CD4-positive, alpha-beta memory T cell (primary cell): ENCODE measurements around the gene SUGCT. TPM values are rescaled to one million over a fixed set of nuclear protein-coding genes. Genes with fewer than 3 reads are reported as not detected.

ENCODE experiments used
- CTCF ChIA-PET: fragments of 350-600 bp; sonication (Branson Sonifier 250); formaldehyde crosslinking; loops from one replicate; lab custom pipeline; 2021; ENCODE audit warnings: inconsistent platforms; ENCODE audit not compliant: partially characterized antibody; lab: Charles Lee
- POLR2A ChIA-PET: fragments of 350-600 bp; sonication (Branson Sonifier 250); formaldehyde crosslinking; loops from one replicate; lab custom pipeline; 2021; ENCODE audit not compliant: partially characterized antibody; lab: Charles Lee
- DNase-seq, 5 donors: peaks; one replicate each; pipeline versions ENCODE4 v3.0.0 to v3.0.0-alpha.2; 2020 to 2022; ENCODE audit warnings: mixed read lengths in 1 of 5
- H3K27ac ChIP-seq: one replicate; pipeline ENCODE4 v1.7.0; 2013; ENCODE audit warnings: low read depth, low read length
- H3K27me3 ChIP-seq: 2 replicates; pipeline ENCODE4 v1.7.0; 2013; ENCODE audit warnings: mild to moderate bottlenecking, low read length, moderate library complexity; ENCODE audit not compliant: insufficient read depth
- H3K36me3 ChIP-seq: 2 replicates; pipeline ENCODE4 v1.7.0; 2013; ENCODE audit warnings: mild to moderate bottlenecking, low read length, moderate library complexity; ENCODE audit not compliant: insufficient read depth
- H3K4me1 ChIP-seq: 2 replicates; pipeline ENCODE4 v1.7.0; 2013; ENCODE audit warnings: mild to moderate bottlenecking, low read length, moderate library complexity; ENCODE audit not compliant: insufficient read depth
- H3K4me3 ChIP-seq, 2 donors: one replicate each; pipeline ENCODE4 v1.7.0; 2013; ENCODE audit warnings: low read length in 2 of 2, mild to moderate bottlenecking in 1 of 2
- H3K9me3 ChIP-seq, 2 donors: one replicate each; pipeline ENCODE4 v1.7.0; 2013; ENCODE audit warnings: low read length in 2 of 2, control low read depth in 1 of 2; ENCODE audit not compliant: control insufficient read depth in 1 of 2
- H3K27ac Mint-ChIP-seq, 7 donors: one replicate each; pipeline ENCODE4 v1.8.0; 2020 to 2021; ENCODE audit warnings: mixed read lengths in 7 of 7, mild to moderate bottlenecking in 6 of 7, inconsistent platforms in 3 of 7, moderate library complexity in 3 of 7
- H3K27me3 Mint-ChIP-seq, 2 donors: one replicate each; pipeline ENCODE4 v1.8.0; 2020 to 2021; ENCODE audit warnings: mixed read lengths in 2 of 2
- H3K36me3 Mint-ChIP-seq, 2 donors: one replicate each; pipeline ENCODE4 v1.8.0; 2020 to 2021; ENCODE audit warnings: mixed read lengths in 2 of 2, inconsistent platforms in 1 of 2, mild to moderate bottlenecking in 1 of 2
- H3K4me1 Mint-ChIP-seq, 4 donors: one replicate each; pipeline ENCODE4 v1.8.0; 2020 to 2021; ENCODE audit warnings: mixed read lengths in 4 of 4, mild to moderate bottlenecking in 1 of 4
- H3K4me3 Mint-ChIP-seq, 8 donors: one replicate each; pipeline ENCODE4 v1.8.0; 2020 to 2021; ENCODE audit warnings: mixed read lengths in 8 of 8, mild to moderate bottlenecking in 7 of 8, moderate library complexity in 6 of 8, inconsistent platforms in 3 of 8
- H3K9me3 Mint-ChIP-seq, 8 donors: one replicate each; pipeline ENCODE4 v1.8.0; 2020 to 2021; ENCODE audit warnings: mixed read lengths in 8 of 8, mild to moderate bottlenecking in 5 of 8, inconsistent platforms in 3 of 8, moderate library complexity in 1 of 8
- intact Hi-C: fragments of 100-400 bp; cut with micrococcal nuclease; formaldehyde crosslinking; loops from one replicate; pipeline ENCODE4 v1.15.1; 2023
- polyA plus RNA-seq, 2 donors: library from polyadenylated mRNA; unstranded; fragments of 300-500 nt; fragmentation: Illumina TruSeq; gene quantifications; one replicate each; pipeline ENCODE4 v1.2.3, GENCODE V29; 2021
- total RNA-seq, 2 experiments: library from RNA; stranded (reverse); gene quantifications; one replicate each; pipeline ENCODE4 v1.2.3, GENCODE V29; 2021

SUGCT gene
- total and polyA plus RNA-seq, 4 experiments from 2014 or later, result 0.41 to 4.4 (median 1.2) TPM

- no peaks in the 10 kb centered on the region for H3K9me3 Mint-ChIP-seq
- H3K4me1 Mint-ChIP-seq, result no peaks in the 10 kb centered on the region
- Histone ChIP-seq H3K27me3 (no peaks in the 10 kb centered on the region), H3K9me3 (no peaks in the 10 kb centered on the region), H3K4me1 (no peaks in the 10 kb centered on the region), H3K36me3 (no peaks in the 10 kb centered on the region), H3K27ac (no peak overlapping the region), H3K4me3 (no peak overlapping the region)
- no peak overlapping the region for H3K27ac Mint-ChIP-seq
- ChIA-PET CTCF (no interaction called here), POLR2A (no interaction called here)
- DNase-seq, result no peak
- intact Hi-C loops, result no loop called here
- no peak overlapping the region for H3K4me3 Mint-ChIP-seq
- H3K27me3 Mint-ChIP-seq, result peaks cover 0 to 3% of the 10 kb centered on the region in 2 donors
- H3K36me3 Mint-ChIP-seq, result no peaks in the 10 kb centered on the region
These were observed 62.7 kb downstream of the SUGCT start for GRCh38 chr7:40197527-40197926.

- Mint-ChIP-seq H3K27me3 (peaks cover 0 to 3% of the 10 kb centered on the region in 2 donors), H3K27ac (no peak overlapping the region), H3K36me3 (no peaks in the 10 kb centered on the region), H3K4me3 (no peak overlapping the region), H3K4me1 (no peaks in the 10 kb centered on the region), H3K9me3 (no peaks in the 10 kb centered on the region)
- Histone ChIP-seq H3K4me3 (no peak overlapping the region), H3K27me3 (no peaks in the 10 kb centered on the region), H3K9me3 (no peaks in the 10 kb centered on the region), H3K36me3 (no peaks in the 10 kb centered on the region), H3K27ac (no peak overlapping the region), H3K4me1 (no peaks in the 10 kb centered on the region)
- intact Hi-C loops, result no loop called here
- ChIA-PET POLR2A (no interaction called here), CTCF (no interaction called here)
- no peak for DNase-seq
These were observed 64.4 kb downstream of the SUGCT start for GRCh38 chr7:40199076-40199802.

- H3K36me3 Mint-ChIP-seq, result no peaks in the 10 kb centered on the region
- H3K9me3 ChIP-seq, result no peaks in the 10 kb centered on the region
- H3K27me3 Mint-ChIP-seq, result peaks cover 0 to 3% of the 10 kb centered on the region in 2 donors
- no peak overlapping the region for H3K4me3 ChIP-seq
- no peak overlapping the region for H3K4me3 Mint-ChIP-seq
- H3K9me3 Mint-ChIP-seq, result no peaks in the 10 kb centered on the region
- H3K36me3 ChIP-seq, result no peaks in the 10 kb centered on the region
- DNase-seq, result no peak
- H3K27me3 ChIP-seq, result no peaks in the 10 kb centered on the region
- H3K4me1 Mint-ChIP-seq, result no peaks in the 10 kb centered on the region
- no peak overlapping the region for H3K27ac ChIP-seq
- intact Hi-C loops, result loop anchor here (1.0 kb wide), 1 partner anchor 47 kb away; no protein-coding TSS in a partner anchor
- ChIA-PET POLR2A (no interaction called here), CTCF (no interaction called here)
- H3K27ac Mint-ChIP-seq, result no peak overlapping the region
- H3K4me1 ChIP-seq, result no peaks in the 10 kb centered on the region
These were observed 66.0 kb downstream of the SUGCT start for GRCh38 chr7:40200791-40201190.

- ChIA-PET POLR2A (no interaction called here), CTCF (interaction anchor here (0.8 kb wide), 1 partner anchor 15 kb away, joined by 3 read pairs; no protein-coding TSS in a partner anchor)
- Histone ChIP-seq H3K4me3 (no peak overlapping the region), H3K4me1 (no peaks in the 10 kb centered on the region), H3K9me3 (no peaks in the 10 kb centered on the region), H3K36me3 (no peaks in the 10 kb centered on the region), H3K27ac (no peak overlapping the region), H3K27me3 (no peaks in the 10 kb centered on the region)
- Mint-ChIP-seq H3K4me3 (no peak overlapping the region), H3K27me3 (peaks cover 3% of the 10 kb centered on the region in 2 donors), H3K9me3 (no peaks in the 10 kb centered on the region), H3K4me1 (no peaks in the 10 kb centered on the region), H3K27ac (no peak overlapping the region), H3K36me3 (no peaks in the 10 kb centered on the region)
- no peak for DNase-seq
- intact Hi-C loops, result no loop called here
These were observed 68.0 kb downstream of the SUGCT start for GRCh38 chr7:40202851-40203250.

GRCh38 chr7:40204581-40204980 lies 69.8 kb downstream of the SUGCT start:
- CTCF ChIA-PET, result no interaction called here
- intact Hi-C loops, result no loop called here
- no peak overlapping the region for H3K27ac Mint-ChIP-seq
- Histone ChIP-seq H3K27me3 (no peaks in the 10 kb centered on the region), H3K4me1 (no peaks in the 10 kb centered on the region), H3K27ac (no peak overlapping the region), H3K9me3 (no peaks in the 10 kb centered on the region), H3K4me3 (no peak overlapping the region), H3K36me3 (no peaks in the 10 kb centered on the region)
- no peaks in the 10 kb centered on the region for H3K36me3 Mint-ChIP-seq
- no peak overlapping the region for H3K4me3 Mint-ChIP-seq
- H3K27me3 Mint-ChIP-seq, result peaks cover 3% of the 10 kb centered on the region in 2 donors
- DNase-seq, result no peak
- H3K4me1 Mint-ChIP-seq, result no peaks in the 10 kb centered on the region
- no peaks in the 10 kb centered on the region for H3K9me3 Mint-ChIP-seq
- POLR2A ChIA-PET, result no interaction called here

GRCh38 chr7:40205992-40206391 lies 71.2 kb downstream of the SUGCT start:
- ChIA-PET POLR2A (no interaction called here), CTCF (no interaction called here)
- H3K9me3 ChIP-seq, result no peaks in the 10 kb centered on the region
- intact Hi-C loops, result no loop called here
- Mint-ChIP-seq H3K27me3 (peaks cover 3% of the 10 kb centered on the region in 2 donors), H3K27ac (no peak overlapping the region), H3K4me1 (no peaks in the 10 kb centered on the region), H3K36me3 (no peaks in the 10 kb centered on the region), H3K4me3 (no peak overlapping the region), H3K9me3 (no peaks in the 10 kb centered on the region)
- no peak for DNase-seq
- no peaks in the 10 kb centered on the region for H3K27me3 ChIP-seq
- H3K4me3 ChIP-seq, result no peak overlapping the region
- no peak overlapping the region for H3K27ac ChIP-seq
- H3K4me1 ChIP-seq, result no peaks in the 10 kb centered on the region
- H3K36me3 ChIP-seq, result no peaks in the 10 kb centered on the region

- Mint-ChIP-seq H3K9me3 (no peaks in the 10 kb centered on the region), H3K27me3 (peaks cover 0 to 3% of the 10 kb centered on the region in 2 donors), H3K27ac (no peak overlapping the region), H3K36me3 (no peaks in the 10 kb centered on the region), H3K4me1 (no peaks in the 10 kb centered on the region), H3K4me3 (no peak overlapping the region)
- Histone ChIP-seq H3K4me1 (no peaks in the 10 kb centered on the region), H3K27me3 (no peaks in the 10 kb centered on the region), H3K36me3 (no peaks in the 10 kb centered on the region), H3K4me3 (no peak overlapping the region), H3K27ac (no peak overlapping the region), H3K9me3 (no peaks in the 10 kb centered on the region)
- intact Hi-C loops, result no loop called here
- DNase-seq, result no peak
- ChIA-PET CTCF (no interaction called here), POLR2A (no interaction called here)
These were observed 76.6 kb downstream of the SUGCT start for GRCh38 chr7:40211276-40212003.
